Loucy (cell line): ENCODE measurements around the gene WNT9A.

Experiments used
- H2AFZ ChIP-seq: fragments of 200-600 bp; sonication (generic); 2 replicates; pipeline ENCODE4 v1.6.0; 2016; ENCODE audit warnings: antibody characterized with exemption, mild to moderate bottlenecking, low read length, moderate library complexity
- H3F3A ChIP-seq: fragments of 200-600 bp; 2 replicates; pipeline ENCODE4 v1.6.0; 2016; ENCODE audit warnings: antibody characterized with exemption, low read depth, mild to moderate bottlenecking
- H3K27me3 ChIP-seq: fragments of 200-600 bp; sonication (generic); 2 replicates; pipeline ENCODE4 v1.6.1; 2014; ENCODE audit warnings: low read length, mild to moderate bottlenecking; ENCODE audit not compliant: insufficient read depth, poor library complexity, severe bottlenecking
- H3K36me3 ChIP-seq: fragments of 200-600 bp; sonication (generic); 2 replicates; pipeline ENCODE4 v1.6.1; 2016; ENCODE audit warnings: low read length; ENCODE audit not compliant: insufficient read depth
- H3K4me1 ChIP-seq: fragments of 200-600 bp; sonication (generic); 2 replicates; pipeline ENCODE4 v1.5.1; 2014; ENCODE audit warnings: low read length, mild to moderate bottlenecking; ENCODE audit not compliant: insufficient read depth, poor library complexity, severe bottlenecking
- H3K4me2 ChIP-seq: fragments of 200-600 bp; sonication (generic); 2 replicates; pipeline ENCODE4 v1.6.0; 2014; ENCODE audit warnings: antibody characterized with exemption, low read length, low read depth, mild to moderate bottlenecking; ENCODE audit not compliant: poor library complexity, severe bottlenecking
- H3K4me3 ChIP-seq: fragments of 200-600 bp; sonication (generic); 2 replicates; pipeline ENCODE4 v1.5.1; 2014; ENCODE audit warnings: low read length, mild to moderate bottlenecking, mixed read lengths; ENCODE audit not compliant: poor library complexity, severe bottlenecking
- H3K79me2 ChIP-seq: fragments of 200-600 bp; sonication (generic); 2 replicates; pipeline ENCODE4 v1.6.1; 2014; ENCODE audit warnings: low read length; ENCODE audit not compliant: insufficient read depth
- H3K9ac ChIP-seq: fragments of 200-600 bp; sonication (generic); 2 replicates; pipeline ENCODE4 v1.6.0; 2014; ENCODE audit warnings: mild to moderate bottlenecking, low read depth, low read length, moderate library complexity; ENCODE audit not compliant: poor library complexity, severe bottlenecking
- H3K9me2 ChIP-seq: fragments of 200-600 bp; sonication (generic); replicated peaks from 2 replicates; pipeline ENCODE4 v1.6.1; 2016; ENCODE audit warnings: low read depth, low read length, mixed read lengths
- H3K9me3 ChIP-seq: fragments of 200-600 bp; sonication (generic); 2 replicates; pipeline ENCODE4 v1.6.1; 2014; ENCODE audit warnings: mild to moderate bottlenecking, antibody characterized with exemption, low read length, low read depth; ENCODE audit not compliant: insufficient read depth
- H4K20me1 ChIP-seq: fragments of 200-600 bp; sonication (generic); 2 replicates; pipeline ENCODE4 v1.6.0; 2014; ENCODE audit warnings: antibody characterized with exemption, low read length, mild to moderate bottlenecking; ENCODE audit not compliant: insufficient read depth, poor library complexity, severe bottlenecking
- CTCF ChIP-seq: fragments of 200-600 bp; sonication (generic); conservative IDR thresholded peaks from 2 replicates; pipeline ENCODE4 v1.5.1; 2014; ENCODE audit warnings: mild to moderate bottlenecking, antibody characterized with exemption, low read length
- EZH2phosphoT487 ChIP-seq: fragments of 200-600 bp; IDR thresholded peaks from 2 replicates; pipeline ENCODE4 v1.6.1; 2018; ENCODE audit warnings: antibody characterized with exemption, mild to moderate bottlenecking, moderate library complexity, borderline replicate concordance

The WNT9A gene

GRCh38 chr1:227903061-227903521 lies 44.6 kb downstream of the WNT9A start:
- no peaks in the 10 kb centered on the region for H3K36me3 ChIP-seq
- H3K9me2 ChIP-seq = no peaks in the 10 kb centered on the region
- no peaks in the 10 kb centered on the region for H3K79me2 ChIP-seq
- TF ChIP-seq CTCF (no peak), EZH2phosphoT487 (no peak)
- H3K9me3 ChIP-seq = peaks cover 3% of the 10 kb centered on the region; the same call in 1 of the 2 replicates
- H3K4me3 ChIP-seq = no peak overlapping the region
- no peaks in the 10 kb centered on the region for H3K27me3 ChIP-seq
- H3K4me2 ChIP-seq = no peak overlapping the region
- no peak overlapping the region for H3K9ac ChIP-seq
- no peak overlapping the region for H2AFZ ChIP-seq
- H3F3A ChIP-seq = no peaks in the 10 kb centered on the region
- no peaks in the 10 kb centered on the region for H4K20me1 ChIP-seq
- no peaks in the 10 kb centered on the region for H3K4me1 ChIP-seq

GRCh38 chr1:227902641-227902990 lies 45.1 kb downstream of the WNT9A start:
- Histone ChIP-seq H2AFZ (no peak overlapping the region), H3K9me3 (peaks cover 2% of the 10 kb centered on the region; the same call in 1 of the 2 replicates), H3K9me2 (no peaks in the 10 kb centered on the region)

GRCh38 chr1:227901906-227902640 lies 45.7 kb downstream of the WNT9A start:
- no peak overlapping the region for H3K9ac ChIP-seq
- H3K4me1 ChIP-seq = no peaks in the 10 kb centered on the region
- H3F3A ChIP-seq = no peaks in the 10 kb centered on the region
- no peak overlapping the region for H2AFZ ChIP-seq
- no peaks in the 10 kb centered on the region; the same call in 1 of the 2 replicates for H3K9me3 ChIP-seq
- no peaks in the 10 kb centered on the region for H3K79me2 ChIP-seq
- no peaks in the 10 kb centered on the region for H3K27me3 ChIP-seq
- H4K20me1 ChIP-seq = no peaks in the 10 kb centered on the region
- no peak overlapping the region for H3K4me2 ChIP-seq
- H3K4me3 ChIP-seq = no peak overlapping the region
- no peaks in the 10 kb centered on the region for H3K36me3 ChIP-seq
- H3K9me2 ChIP-seq = no peaks in the 10 kb centered on the region
- TF ChIP-seq CTCF (no peak; the same call in 1 of the 2 replicates), EZH2phosphoT487 (no peak)

More at GRCh38 chr1:227902641-227902990, 45.1 kb downstream of the WNT9A start:
- Histone ChIP-seq H3F3A (no peaks in the 10 kb centered on the region), H3K4me3 (no peak overlapping the region), H3K4me2 (no peak overlapping the region), H3K79me2 (no peaks in the 10 kb centered on the region), H3K27me3 (no peaks in the 10 kb centered on the region), H3K4me1 (no peaks in the 10 kb centered on the region), H3K36me3 (no peaks in the 10 kb centered on the region), H4K20me1 (no peaks in the 10 kb centered on the region), H3K9ac (no peak overlapping the region)
- no peak for TF ChIP-seq CTCF
- TF ChIP-seq EZH2phosphoT487 = no peak
